HepG2 (cell line): ENCODE data around the gene DSCAM. TPM values are rescaled to one million over a fixed set of nuclear protein-coding genes. Genes with fewer than 3 reads are reported as not detected.

ENCODE experiments used
- ATAC-seq: fragments of 200-7000 bp; cut with Tn5 transposase; 3 replicates; pipeline ENCODE4 v1.9.1; 2020; ENCODE audit warnings: mild to moderate bottlenecking, moderate library complexity
- BruUV-seq: library from RNA; stranded (reverse); fragments of 400-500 nt; replicated peaks from 2 replicates; lab custom pipeline; 2021; lab: Mats Ljungman, UMichigan
- CTCF ChIA-PET: fragments of 300-600 bp; formaldehyde crosslinking; extraction: SDS; loops from one replicate; lab custom pipeline; 2021; ENCODE audit warnings: low total read pairs, inconsistent platforms, low intra/inter-chr PET ratio; lab: Yijun Ruan, JAX
- POLR2A ChIA-PET: fragments of 350-600 bp; sonication (Branson Sonifier 250); formaldehyde crosslinking; loops from one replicate; lab custom pipeline; 2020; ENCODE audit warnings: antibody characterized with exemption, inconsistent platforms; lab: Yijun Ruan, JAX
- DNase-seq: peaks from one replicate; pipeline ENCODE4 v3.0.0-alpha.2; 2015; ENCODE audit warnings: low spot score
- FAIRE-seq: peaks from 3 replicates; lab custom pipeline; 2011; peaks lifted over from hg19 to GRCh38; lab: Jason Lieb, UNC
- H2AFZ ChIP-seq: one replicate; pipeline ENCODE4 v1.6.1; 2011; ENCODE audit warnings: low read length, inconsistent platforms
- H3K27ac ChIP-seq: fragments of 300-600 bp; 3 replicates; pipeline ENCODE4 v1.8.0; 2011; ENCODE audit warnings: mixed run types, mild to moderate bottlenecking, mixed read lengths, low read length, inconsistent platforms; ENCODE audit not compliant: insufficient read depth; ENCODE audit errors: extremely low read length
- H3K27me3 ChIP-seq, 2 experiments: fragments of 200-600 bp in 1 of 2; 2 replicates in 1 of 2; 3 replicates in 1 of 2; pipeline versions ENCODE4 v1.6.0 to v1.8.0; 2011; ENCODE audit warnings: low read length in 2 of 2, mild to moderate bottlenecking in 2 of 2, moderate library complexity in 2 of 2, inconsistent platforms in 1 of 2; ENCODE audit not compliant: insufficient read depth in 2 of 2, control insufficient read depth in 1 of 2
- H3K36me3 ChIP-seq, 2 experiments: fragments of 200-600 bp in 1 of 2; replicated peaks in 1 of 2; 2 replicates in 1 of 2; 3 replicates in 1 of 2; pipeline versions ENCODE4 v1.5.1 to v1.8.0; 2011; ENCODE audit warnings: low read length in 2 of 2, inconsistent platforms in 1 of 2; ENCODE audit not compliant: insufficient read depth in 2 of 2, control insufficient read depth in 1 of 2
- H3K4me1 ChIP-seq: 2 replicates; pipeline ENCODE4 v1.5.1; 2012; ENCODE audit warnings: low read length, inconsistent platforms; ENCODE audit not compliant: insufficient read depth
- H3K4me2 ChIP-seq: 2 replicates; pipeline ENCODE4 v1.6.0; 2011; ENCODE audit warnings: low read depth, low read length, inconsistent platforms
- H3K4me3 ChIP-seq, 3 experiments: fragments of 200-600 bp in 1 of 3; sonication (generic), shearing (Covaris generic) in 1 of 3; replicated peaks in 1 of 3; 2 replicates each; pipeline ENCODE4 v1.5.1; 2011 to 2016; ENCODE audit warnings: low read length in 3 of 3, inconsistent platforms in 2 of 3, low read depth in 2 of 3, mild to moderate bottlenecking in 2 of 3, control low read depth in 1 of 3, mixed read lengths in 1 of 3; ENCODE audit not compliant: insufficient read depth in 1 of 3
- H3K79me2 ChIP-seq: one replicate; pipeline ENCODE4 v1.6.1; 2011; ENCODE audit warnings: low read length, inconsistent platforms; ENCODE audit not compliant: insufficient read depth
- H3K9ac ChIP-seq: 2 replicates; pipeline ENCODE4 v1.6.0; 2011; ENCODE audit warnings: mild to moderate bottlenecking, low read depth, low read length, inconsistent platforms; ENCODE audit not compliant: insufficient read depth
- H3K9me3 ChIP-seq: 2 replicates; pipeline ENCODE4 v1.5.1; 2012; ENCODE audit warnings: mild to moderate bottlenecking, low read length
- H4K20me1 ChIP-seq: 2 replicates; pipeline ENCODE4 v1.6.0; 2011; ENCODE audit warnings: inconsistent platforms, mild to moderate bottlenecking, low read length, moderate library complexity; ENCODE audit not compliant: insufficient read depth
- EEA1 ChIP-seq: sonication (generic); formaldehyde crosslinking; IDR thresholded peaks from 2 replicates; pipeline ENCODE4 v1.5.1; 2020; ENCODE audit warnings: mild to moderate bottlenecking, missing genetic modification reagents, borderline replicate concordance
- HES4 ChIP-seq: sonication (generic); formaldehyde crosslinking; IDR thresholded peaks from 2 replicates; pipeline ENCODE4 v1.9.0; 2021; ENCODE audit warnings: mild to moderate bottlenecking, missing genetic modification reagents, borderline replicate concordance
- HIVEP1 ChIP-seq: sonication (generic); formaldehyde crosslinking; IDR thresholded peaks from 2 replicates; pipeline ENCODE4 v1.4.0; 2020; ENCODE audit warnings: mild to moderate bottlenecking, missing genetic modification reagents
- NKX3-1 ChIP-seq: sonication (generic); formaldehyde crosslinking; IDR thresholded peaks from 2 replicates; pipeline ENCODE4 v1.5.0; 2020; ENCODE audit warnings: missing genetic modification reagents
- ZBTB40 ChIP-seq, 2 experiments: fragments of 450-650 bp in 1 of 2; sonication (generic) in 1 of 2; formaldehyde crosslinking in 1 of 2; IDR thresholded peaks; 2 replicates each; pipeline versions ENCODE4 v1.6.1 to v1.8.0; 2016 to 2022; ENCODE audit warnings: antibody characterized with exemption in 1 of 2, mild to moderate bottlenecking in 1 of 2, missing genetic modification reagents in 1 of 2
- ZBTB7B ChIP-seq: sonication (generic); formaldehyde crosslinking; IDR thresholded peaks from 2 replicates; pipeline ENCODE4 v1.4.0; 2020; ENCODE audit warnings: missing genetic modification reagents
- ZFP36L2 ChIP-seq: sonication (generic); formaldehyde crosslinking; IDR thresholded peaks from 2 replicates; pipeline ENCODE4 v1.4.0; 2020; ENCODE audit warnings: missing genetic modification reagents
- WGBS: methylation state at CpG from one replicate; pipeline ENCODE4 v1.1.6; 2017; ENCODE audit warnings: low lambda C conversion rate; 5-methylcytosine and 5-hydroxymethylcytosine counted together
- in situ Hi-C: cut with HindIII; loops from 2 replicates; pipeline ENCODE4 v1.10.0; 2017; ENCODE audit warnings: low pct_unique_long_range_greater_than_20kb; ENCODE audit not compliant: extremely low pct_ligation_motif_present
- intact Hi-C: fragments of 100-400 bp; cut with micrococcal nuclease; formaldehyde crosslinking; loops from one replicate; pipeline ENCODE4 v1.10.0; 2022; ENCODE audit not compliant: unreplicated experiment
- polyA plus RNA-seq, 8 experiments: library from polyadenylated mRNA; depleted of rRNA in 3 of 8; stranded (reverse) in 7 of 8; unstranded in 1 of 8; fragments of >200 nt; fragmentation: Illumina TruSeq in 4 of 8; extraction: Trizol in 4 of 8; gene quantifications; 2 replicates each; pipeline versions ENCODE4 v1.2.1 to v1.2.3, GENCODE V29; 2011 to 2016; ENCODE audit warnings: low read depth in 4 of 8, missing spikeins in 1 of 8, mixed read lengths in 1 of 8; ENCODE audit not compliant: insufficient read depth in 1 of 8
- total RNA-seq, 5 experiments: library from RNA; depleted of rRNA; stranded (reverse); fragments of >200 nt; fragmentation: Illumina TruSeq; extraction: Trizol; gene quantifications; 2 replicates each; pipeline ENCODE4 v1.2.3, GENCODE V29; 2016; ENCODE audit warnings: low read depth in 1 of 5

The DSCAM gene
- total and polyA plus RNA-seq, 2 of the 13 experiments (the other 11 are each of a cell fraction or from before 2014, with no cell fraction given) = not detected

- no peak overlapping the region for H3K4me3 ChIP-seq
- CTCF ChIA-PET = no interaction called here
- no peaks in the 10 kb centered on the region for H3K27me3 ChIP-seq
- no peaks in the 10 kb centered on the region for H3K36me3 ChIP-seq
- intact Hi-C loops = no loop called here
- ATAC-seq = no peak
- WGBS = 47% methylated on average over 9 of the region's 9 CpGs
- in situ Hi-C loops = loop anchor here (25.0 kb wide), 1 partner anchor 331 kb away; no protein-coding TSS in a partner anchor
- FAIRE-seq = no peak
- H2AFZ ChIP-seq = no peak overlapping the region
- H3K4me2 ChIP-seq = no peak overlapping the region
- H3K79me2 ChIP-seq = no peaks in the 10 kb centered on the region
- no TSS peak for BruUV-seq
- peaks cover 14% of the 10 kb centered on the region for H3K9me3 ChIP-seq
- H3K9ac ChIP-seq = no peak overlapping the region
- H3K4me1 ChIP-seq = no peaks in the 10 kb centered on the region
- H4K20me1 ChIP-seq = no peaks in the 10 kb centered on the region
- POLR2A ChIA-PET = no interaction called here
- TF ChIP-seq ZFP36L2 (no peak), ZBTB40 (IDR thresholded peaks at IDR 0.05) (no peak), ZBTB40 (CRISPR knock-in tag; IDR thresholded peaks at IDR 0.05) (no peak), HIVEP1 (no peak), ZBTB7B (CRISPR knock-in tag) (no peak), HES4 (CRISPR knock-in tag) (no peak), NKX3-1 (no peak), EEA1 (CRISPR knock-in tag) (no peak)
- TF ChIP-seq, all 625 proteins: peak for 0
- no peak overlapping the region for H3K27ac ChIP-seq
- DNase-seq = no peak
These were observed 728.4 kb downstream of the DSCAM start for GRCh38 chr21:40118527-40118926.
